Activated T-helper 1 cell treated with anti-CD3 and anti-CD28 coated beads, Interleukin-12 subunit alpha, Interleukin-12 subunit beta, Interleukin-2, Interleukin-4 antibody, amounts not matched to agents 30 ng/mL and 10 ng/mL and 1 ng/mL, durations not matched to agents 14 hours and 24 hours and 36 hours (primary cell): ENCODE results near the gene RAB7B. TPM values are rescaled to one million over a fixed set of nuclear protein-coding genes. Genes with fewer than 3 reads are reported as not detected.
"Not testable (repeated sequence)": the region's sequence is repeated elsewhere in the genome, so short reads cannot be mapped to it uniquely, and the experiment has no call there.

ENCODE experiments used
- DNase-seq: peaks from one replicate; pipeline ENCODE4 v3.0.0; 2021; ENCODE audit warnings: low spot score
- H3K27ac Mint-ChIP-seq: one replicate; pipeline ENCODE4 v1.8.0; 2021; ENCODE audit warnings: mild to moderate bottlenecking, mixed read lengths
- H3K27me3 Mint-ChIP-seq: one replicate; pipeline ENCODE4 v1.8.0; 2022; ENCODE audit warnings: mild to moderate bottlenecking, moderate library complexity, mixed read lengths; ENCODE audit not compliant: insufficient read depth
- H3K36me3 Mint-ChIP-seq: one replicate; pipeline ENCODE4 v1.8.0; 2021; ENCODE audit warnings: low read depth, mixed read lengths
- H3K4me1 Mint-ChIP-seq: one replicate; pipeline ENCODE4 v1.8.0; 2021; ENCODE audit warnings: low read depth, mixed read lengths
- H3K4me3 Mint-ChIP-seq: one replicate; pipeline ENCODE4 v1.8.0; 2021; ENCODE audit warnings: mild to moderate bottlenecking, moderate library complexity, mixed read lengths
- H3K9me3 Mint-ChIP-seq: one replicate; pipeline ENCODE4 v1.8.0; 2021; ENCODE audit warnings: mixed read lengths
- intact Hi-C: fragments of 100-400 bp; cut with micrococcal nuclease; formaldehyde crosslinking; loops from one replicate; pipeline ENCODE4 v1.15.1; 2024
- total RNA-seq: library from RNA; stranded (reverse); gene quantifications from 2 replicates; pipeline ENCODE4 v1.2.3, GENCODE V29; 2022

The RAB7B gene
- total RNA-seq, 1 donor from 2014 or later = not detected

DNA sequence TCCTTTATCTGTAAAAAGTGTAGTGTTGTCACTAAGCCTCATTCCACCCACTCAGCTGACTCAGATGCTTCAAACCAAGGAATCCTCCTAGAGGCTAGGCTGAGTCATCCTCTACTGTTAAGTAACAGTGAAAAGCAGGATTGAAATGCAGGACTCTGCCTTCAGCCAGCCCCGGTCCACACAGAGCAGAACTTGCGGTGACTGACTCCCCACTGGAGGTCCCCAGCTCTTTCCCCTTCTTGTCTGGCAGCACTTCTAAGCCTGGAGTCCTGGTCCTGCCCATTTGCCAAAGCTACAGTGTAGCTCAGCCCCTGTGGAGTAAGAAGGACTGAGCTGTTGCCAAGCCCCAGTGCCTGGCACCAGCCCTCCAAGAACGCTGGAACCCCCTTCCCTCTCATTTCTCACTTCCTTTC lies 1.7 kb downstream of the RAB7B start:
- peaks cover 2% of the 10 kb centered on the region for H3K27me3 Mint-ChIP-seq
- H3K36me3 Mint-ChIP-seq = no peaks in the 10 kb centered on the region
- H3K4me1 Mint-ChIP-seq = peaks cover 37% of the 10 kb centered on the region
- H3K27ac Mint-ChIP-seq = peak overlapping the region; percentile 10
- H3K4me3 Mint-ChIP-seq = no peak overlapping the region
- no peaks in the 10 kb centered on the region for H3K9me3 Mint-ChIP-seq
- DNase-seq = no peak
- intact Hi-C loops = loop anchor here (5.0 kb wide), 1 partner anchor 51 kb away; the partner anchor contains the start of gene RHEX

- Mint-ChIP-seq H3K27me3 (peaks cover 4% of the 10 kb centered on the region), H3K4me1 (peaks cover 41% of the 10 kb centered on the region), H3K36me3 (no peaks in the 10 kb centered on the region), H3K9me3 (no peaks in the 10 kb centered on the region), H3K4me3 (no peak overlapping the region), H3K27ac (no peak overlapping the region)
- DNase-seq = no peak
- intact Hi-C loops = loop anchor here (5.0 kb wide), 1 partner anchor 52 kb away; the partner anchor contains the start of gene RHEX
These were observed 2.4 kb downstream of the RAB7B start for GRCh38 chr1:206000641-206001339.

DNA sequence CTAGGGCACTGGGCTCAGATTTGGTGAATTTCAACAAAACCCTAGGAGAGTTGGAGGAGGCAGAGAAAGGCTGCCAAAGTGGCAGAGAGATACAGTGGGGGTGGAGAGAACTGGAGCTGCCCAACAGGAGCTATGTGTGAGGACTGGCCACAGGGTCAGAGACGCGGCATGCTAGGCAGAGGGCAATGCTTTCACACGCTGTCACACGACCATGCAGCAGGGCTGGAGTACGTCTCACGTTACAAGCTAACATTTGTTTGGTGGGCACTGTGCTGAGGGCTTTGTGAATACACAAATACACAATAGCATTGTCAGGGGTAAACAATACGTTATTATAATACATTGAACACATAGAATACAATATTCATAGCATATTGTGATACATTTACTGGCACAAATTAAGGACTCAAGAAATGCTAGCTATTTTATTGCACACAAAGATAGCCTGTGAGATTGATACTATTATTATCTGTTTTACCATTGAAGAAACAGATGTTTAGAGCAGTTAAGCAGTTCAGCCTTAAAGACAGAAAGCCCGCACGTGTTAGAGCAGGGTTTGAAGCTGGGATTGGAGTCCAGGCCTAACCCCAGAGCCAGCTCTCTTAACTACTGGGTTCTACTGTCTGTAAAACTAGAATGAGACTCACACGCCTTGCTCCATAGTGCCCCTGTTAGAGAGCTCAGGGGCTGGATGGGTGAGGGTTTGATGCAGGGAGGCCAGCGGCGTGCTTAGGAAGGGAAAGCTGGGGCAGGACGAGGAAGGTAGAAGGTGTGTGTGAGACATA lies 4.5 kb downstream of the RAB7B start:
- Mint-ChIP-seq H3K36me3 (no peaks in the 10 kb centered on the region), H3K9me3 (no peaks in the 10 kb centered on the region), H3K27me3 (peaks cover 7% of the 10 kb centered on the region), H3K27ac (no peak overlapping the region), H3K4me3 (no peak overlapping the region), H3K4me1 (peaks cover 30% of the 10 kb centered on the region)
- intact Hi-C loops = no loop called here
- DNase-seq = no peak

DNA sequence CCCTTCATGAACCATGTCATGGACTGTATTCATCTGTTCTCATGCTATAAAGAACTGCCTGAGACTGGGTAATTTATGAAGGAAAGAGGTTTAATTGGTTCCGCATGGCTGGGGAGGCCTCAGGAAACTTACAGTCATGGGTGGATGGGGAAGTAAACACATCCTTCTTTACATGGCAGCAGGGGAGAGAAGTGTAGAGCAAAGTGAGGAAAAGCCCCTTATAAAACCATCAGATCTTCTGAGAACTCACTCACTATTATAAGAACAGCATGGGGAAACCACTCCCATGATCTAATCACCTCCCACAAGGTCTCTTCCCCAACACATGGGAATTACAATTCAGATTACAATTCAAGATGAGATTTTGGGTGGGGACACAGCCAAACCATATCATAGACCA lies 6.6 kb downstream of the RAB7B start:
- intact Hi-C loops, DNase-seq, H3K9me3 Mint-ChIP-seq, H3K4me3 Mint-ChIP-seq, H3K27ac Mint-ChIP-seq, H3K36me3 Mint-ChIP-seq: not testable (repeated sequence)
- H3K4me1 Mint-ChIP-seq = peaks cover 17% of the 10 kb centered on the region
- H3K27me3 Mint-ChIP-seq = peaks cover 12% of the 10 kb centered on the region

- Mint-ChIP-seq H3K9me3 (no peaks in the 10 kb centered on the region), H3K4me1 (peaks cover 5% of the 10 kb centered on the region)
These were observed 8.8 kb downstream of the RAB7B start for GRCh38 chr1:205994346-205994745.

DNA sequence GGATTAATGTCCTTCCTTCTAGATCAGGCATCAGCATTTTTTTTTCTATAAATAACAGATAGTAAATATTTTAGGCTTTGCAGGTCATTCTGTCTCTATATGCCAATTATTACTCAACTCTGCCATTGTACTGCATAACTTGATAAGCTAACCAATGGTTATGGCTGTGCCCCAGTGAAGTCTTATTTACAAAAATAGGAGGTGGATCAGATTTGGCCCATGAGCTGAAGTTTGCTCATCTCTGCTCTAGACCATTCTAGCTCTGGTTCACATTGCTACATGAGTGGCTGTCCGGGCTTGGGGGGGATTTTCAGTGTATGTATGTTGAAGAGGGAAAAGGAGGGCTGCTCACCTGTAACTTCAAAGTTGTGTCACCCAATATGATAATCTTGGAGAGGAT lies 10.1 kb downstream of the RAB7B start:
- DNase-seq = no peak
- Mint-ChIP-seq H3K4me3 (no peak overlapping the region), H3K27ac (no peak overlapping the region), H3K36me3 (no peaks in the 10 kb centered on the region), H3K9me3 (no peaks in the 10 kb centered on the region), H3K4me1 (peaks cover 5% of the 10 kb centered on the region), H3K27me3 (peaks cover 18% of the 10 kb centered on the region)
- intact Hi-C loops = no loop called here

More at GRCh38 chr1:205994346-205994745, 8.8 kb downstream of the RAB7B start:
- DNase-seq = no peak
- Mint-ChIP-seq H3K27me3 (peaks cover 18% of the 10 kb centered on the region), H3K36me3 (no peaks in the 10 kb centered on the region), H3K4me3 (no peak overlapping the region), H3K27ac (no peak overlapping the region)
- intact Hi-C loops = no loop called here

GRCh38 chr1:205992218-205992882 lies 10.8 kb downstream of the RAB7B start:
- DNase-seq = no peak
- intact Hi-C loops = no loop called here
- H3K36me3 Mint-ChIP-seq = no peaks in the 10 kb centered on the region
- H3K27ac Mint-ChIP-seq = no peak overlapping the region
- no peaks in the 10 kb centered on the region for H3K9me3 Mint-ChIP-seq
- no peak overlapping the region for H3K4me3 Mint-ChIP-seq
- H3K27me3 Mint-ChIP-seq = peaks cover 18% of the 10 kb centered on the region
- H3K4me1 Mint-ChIP-seq = peaks cover 5% of the 10 kb centered on the region

GRCh38 chr1:205991237-205991636 lies 12.0 kb downstream of the RAB7B start:
- Mint-ChIP-seq H3K9me3 (no peaks in the 10 kb centered on the region), H3K27me3 (peaks cover 15% of the 10 kb centered on the region), H3K4me1 (peaks cover 1% of the 10 kb centered on the region), H3K27ac (no peak overlapping the region), H3K4me3 (no peak overlapping the region), H3K36me3 (no peaks in the 10 kb centered on the region)
- intact Hi-C loops = no loop called here
- no peak for DNase-seq

GRCh38 chr1:205990226-205990625 lies 13.0 kb downstream of the RAB7B start:
- H3K4me1 Mint-ChIP-seq = no peaks in the 10 kb centered on the region
- intact Hi-C loops = no loop called here
- H3K9me3 Mint-ChIP-seq = no peaks in the 10 kb centered on the region
- no peak overlapping the region for H3K4me3 Mint-ChIP-seq
- H3K27ac Mint-ChIP-seq = no peak overlapping the region
- no peaks in the 10 kb centered on the region for H3K36me3 Mint-ChIP-seq
- DNase-seq = no peak
- H3K27me3 Mint-ChIP-seq = peaks cover 15% of the 10 kb centered on the region

GRCh38 chr1:205989786-205990185 lies 13.4 kb downstream of the RAB7B start:
- no peaks in the 10 kb centered on the region for H3K4me1 Mint-ChIP-seq
- no peak overlapping the region for H3K4me3 Mint-ChIP-seq
- H3K27ac Mint-ChIP-seq = no peak overlapping the region
- H3K36me3 Mint-ChIP-seq = no peaks in the 10 kb centered on the region
- intact Hi-C loops = no loop called here
- DNase-seq = no peak
- peaks cover 15% of the 10 kb centered on the region for H3K27me3 Mint-ChIP-seq
- H3K9me3 Mint-ChIP-seq = no peaks in the 10 kb centered on the region

GRCh38 chr1:205988585-205988995 lies 14.6 kb downstream of the RAB7B start:
- intact Hi-C loops = no loop called here
- Mint-ChIP-seq H3K4me3 (no peak overlapping the region), H3K27ac (no peak overlapping the region), H3K36me3 (no peaks in the 10 kb centered on the region), H3K4me1 (no peaks in the 10 kb centered on the region), H3K9me3 (no peaks in the 10 kb centered on the region), H3K27me3 (peaks cover 13% of the 10 kb centered on the region)
- DNase-seq = no peak

DNA sequence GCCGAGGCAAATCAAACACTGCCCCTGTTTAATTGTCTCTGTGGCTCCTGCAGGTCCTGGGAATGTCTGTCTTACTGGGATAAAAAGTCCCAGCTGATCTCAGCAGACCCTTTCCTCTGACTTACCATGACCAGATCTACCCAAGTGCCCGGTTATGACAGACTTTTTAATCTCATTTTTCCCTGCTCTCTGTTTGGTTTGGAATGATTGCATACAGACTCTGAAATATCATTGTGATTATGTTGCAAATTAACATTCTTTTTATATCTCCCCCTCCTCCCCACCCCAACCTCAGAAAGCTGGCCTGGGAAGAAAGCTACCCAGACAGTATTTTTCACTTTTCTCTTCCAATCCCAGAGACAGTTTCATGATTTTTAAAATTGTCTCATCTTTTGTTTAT lies 16.3 kb downstream of the RAB7B start:
- Mint-ChIP-seq H3K4me1 (no peaks in the 10 kb centered on the region), H3K36me3 (no peaks in the 10 kb centered on the region), H3K4me3 (no peak overlapping the region), H3K9me3 (peaks cover 3% of the 10 kb centered on the region), H3K27ac (no peak overlapping the region), H3K27me3 (peaks cover 10% of the 10 kb centered on the region)
- DNase-seq = no peak
- intact Hi-C loops = no loop called here

- intact Hi-C loops = no loop called here
- H3K4me3 Mint-ChIP-seq = no peak overlapping the region
- H3K27me3 Mint-ChIP-seq = peaks cover 5% of the 10 kb centered on the region
- peaks cover 6% of the 10 kb centered on the region for H3K9me3 Mint-ChIP-seq
- DNase-seq = no peak
- H3K36me3 Mint-ChIP-seq = no peaks in the 10 kb centered on the region
- no peak overlapping the region for H3K27ac Mint-ChIP-seq
- H3K4me1 Mint-ChIP-seq = no peaks in the 10 kb centered on the region
These were observed 16.9 kb downstream of the RAB7B start for GRCh38 chr1:205986292-205986691.
